Trophoblast cell (in vitro differentiated cells and primary cell): ENCODE results near the gene IRAK3.

Experiments used
- DNase-seq, 2 donors: peaks; one replicate each; pipeline ENCODE4 v3.0.0-alpha.2; 2016
- H2AFZ ChIP-seq: 2 replicates; pipeline ENCODE4 v1.6.1; 2013; ENCODE audit warnings: low read length, moderate library complexity, mild to moderate bottlenecking; ENCODE audit not compliant: insufficient read depth, poor library complexity
- H2AK5ac ChIP-seq: 2 replicates; pipeline ENCODE4 v1.6.1; 2013; ENCODE audit warnings: mild to moderate bottlenecking, low read length
- H2BK120ac ChIP-seq: 2 replicates; pipeline ENCODE4 v1.6.1; 2013; ENCODE audit warnings: low read length, mild to moderate bottlenecking, moderate library complexity; ENCODE audit not compliant: insufficient read depth, poor library complexity
- H2BK12ac ChIP-seq: 2 replicates; pipeline ENCODE4 v1.6.1; 2013; ENCODE audit warnings: mild to moderate bottlenecking, low read length, moderate library complexity
- H2BK5ac ChIP-seq: 2 replicates; pipeline ENCODE4 v1.6.1; 2013; ENCODE audit warnings: low read length, low read depth, moderate library complexity, mild to moderate bottlenecking; ENCODE audit not compliant: poor library complexity
- H3K14ac ChIP-seq: 2 replicates; pipeline ENCODE4 v1.6.1; 2013; ENCODE audit warnings: mild to moderate bottlenecking, low read length
- H3K18ac ChIP-seq: 2 replicates; pipeline ENCODE4 v1.6.1; 2013; ENCODE audit warnings: mild to moderate bottlenecking, low read length
- H3K23ac ChIP-seq: 2 replicates; pipeline ENCODE4 v1.6.1; 2013; ENCODE audit warnings: low read length
- H3K27ac ChIP-seq: 2 replicates; pipeline ENCODE4 v1.5.1; 2013; ENCODE audit warnings: low read depth, mild to moderate bottlenecking, inconsistent platforms, low read length, moderate library complexity
- H3K27me3 ChIP-seq: 2 replicates; pipeline ENCODE4 v1.6.1; 2013; ENCODE audit warnings: inconsistent platforms, mild to moderate bottlenecking, low read length, moderate library complexity; ENCODE audit not compliant: insufficient read depth
- H3K36me3 ChIP-seq, 2 experiments: 1 replicate in 1 of 2; 2 replicates in 1 of 2; pipeline ENCODE4 v1.6.1; 2013; ENCODE audit warnings: low read length in 2 of 2, mild to moderate bottlenecking in 2 of 2, moderate library complexity in 1 of 2; ENCODE audit not compliant: insufficient read depth in 2 of 2, control insufficient read depth in 1 of 2
- H3K4ac ChIP-seq: 2 replicates; pipeline ENCODE4 v1.6.1; 2013; ENCODE audit warnings: low read depth, mild to moderate bottlenecking, low read length, moderate library complexity
- H3K4me1 ChIP-seq, 2 experiments: 1 replicate in 1 of 2; 2 replicates in 1 of 2; pipeline ENCODE4 v1.6.1; 2013; ENCODE audit warnings: low read length in 2 of 2, mild to moderate bottlenecking in 2 of 2, moderate library complexity in 1 of 2; ENCODE audit not compliant: insufficient read depth in 2 of 2, control insufficient read depth in 1 of 2
- H3K4me2 ChIP-seq: 2 replicates; pipeline ENCODE4 v1.6.1; 2013; ENCODE audit warnings: inconsistent platforms, mild to moderate bottlenecking, low read length, moderate library complexity
- H3K4me3 ChIP-seq: 2 replicates; pipeline ENCODE4 v1.5.1; 2013; ENCODE audit warnings: mild to moderate bottlenecking, low read depth, low read length, inconsistent platforms
- H3K79me1 ChIP-seq: one replicate; pipeline ENCODE4 v1.6.1; 2013; ENCODE audit warnings: low read length
- H3K79me2 ChIP-seq: 2 replicates; pipeline ENCODE4 v1.6.1; 2013; ENCODE audit warnings: low read length, mild to moderate bottlenecking; ENCODE audit not compliant: control insufficient read depth, insufficient read depth, poor library complexity
- H3K9ac ChIP-seq: 2 replicates; pipeline ENCODE4 v1.6.1; 2013; ENCODE audit warnings: mild to moderate bottlenecking, low read length
- H3K9me3 ChIP-seq: 2 replicates; pipeline ENCODE4 v1.6.1; 2013; ENCODE audit warnings: low read depth, mild to moderate bottlenecking, control low read depth, inconsistent platforms, low read length; ENCODE audit not compliant: insufficient read depth
- H4K12ac ChIP-seq: 2 replicates; pipeline ENCODE4 v1.6.1; 2013; ENCODE audit warnings: low read depth, mild to moderate bottlenecking, low read length, moderate library complexity
- H4K8ac ChIP-seq: 2 replicates; pipeline ENCODE4 v1.6.1; 2013; ENCODE audit warnings: low read depth, mild to moderate bottlenecking, low read length, moderate library complexity
- H4K91ac ChIP-seq: one replicate; pipeline ENCODE4 v1.6.1; 2013; ENCODE audit warnings: low read depth, mild to moderate bottlenecking, low read length, moderate library complexity
- WGBS: extraction: QIAGEN DNeasy Blood & Tissue Kit; methylation state at CpG from one replicate; pipeline ENCODE4 v1.1.7; 2013; ENCODE audit warnings: missing lambda C conversion rate; ENCODE audit not compliant: insufficient read length, insufficient coverage; ENCODE audit errors: extremely low coverage; 5-methylcytosine and 5-hydroxymethylcytosine counted together

The IRAK3 gene

GRCh38 chr12:66270613-66271012 lies 81.6 kb downstream of the IRAK3 start:
- H3K4me1 ChIP-seq: no peaks in the 10 kb centered on the region
- no peak overlapping the region for H2BK120ac ChIP-seq
- H3K23ac ChIP-seq: no peak overlapping the region
- no peaks in the 10 kb centered on the region for H3K9me3 ChIP-seq
- no peak overlapping the region for H4K12ac ChIP-seq
- no peak overlapping the region for H3K14ac ChIP-seq
- no peaks in the 10 kb centered on the region for H3K36me3 ChIP-seq
- H2AK5ac ChIP-seq: no peak overlapping the region
- no peaks in the 10 kb centered on the region for H3K79me2 ChIP-seq
- no peak overlapping the region for H2BK12ac ChIP-seq
- no CpG with 5 or more reads among the region's 1 CpG for WGBS
- no peak overlapping the region for H2BK5ac ChIP-seq
- no peak overlapping the region for H3K27ac ChIP-seq
- H4K91ac ChIP-seq: no peak overlapping the region
- no peak for DNase-seq
- no peak overlapping the region for H3K4me3 ChIP-seq
- H3K79me1 ChIP-seq: no peaks in the 10 kb centered on the region
- H3K18ac ChIP-seq: no peak overlapping the region
- H2AFZ ChIP-seq: no peak overlapping the region
- H3K4me2 ChIP-seq: no peak overlapping the region
- H4K8ac ChIP-seq: no peak overlapping the region
- H3K27me3 ChIP-seq: no peaks in the 10 kb centered on the region
- H3K4ac ChIP-seq: no peak overlapping the region
- no peak overlapping the region for H3K9ac ChIP-seq

- Histone ChIP-seq H4K8ac (no peak overlapping the region), H2AFZ (no peak overlapping the region), H3K18ac (no peak overlapping the region), H3K23ac (no peak overlapping the region), H3K4me3 (no peak overlapping the region), H3K36me3 (no peaks in the 10 kb centered on the region), H3K27ac (no peak overlapping the region), H3K4me1 (no peaks in the 10 kb centered on the region), H3K4ac (no peak overlapping the region), H3K4me2 (no peak overlapping the region), H2BK5ac (no peak overlapping the region), H3K9ac (no peak overlapping the region), H2BK120ac (no peak overlapping the region), H3K9me3 (no peaks in the 10 kb centered on the region), H3K27me3 (no peaks in the 10 kb centered on the region), H3K79me1 (no peaks in the 10 kb centered on the region), H2BK12ac (no peak overlapping the region), H4K12ac (no peak overlapping the region), H4K91ac (no peak overlapping the region), H3K79me2 (no peaks in the 10 kb centered on the region), H2AK5ac (no peak overlapping the region), H3K14ac (no peak overlapping the region)
- no peak for DNase-seq
- WGBS: no CpG with 5 or more reads among the region's 3 CpGs
Measured at GRCh38 chr12:66272650-66273049, 83.6 kb downstream of the IRAK3 start.

GRCh38 chr12:66273147-66273546 lies 84.1 kb downstream of the IRAK3 start:
- WGBS: no CpG with 5 or more reads among the region's 1 CpG
- H3K4me3 ChIP-seq: no peak overlapping the region
- no peak overlapping the region for H2BK12ac ChIP-seq
- no peak overlapping the region for H3K9ac ChIP-seq
- no peak overlapping the region for H4K8ac ChIP-seq
- no peak overlapping the region for H3K23ac ChIP-seq
- no peak for DNase-seq
- no peak overlapping the region for H2AK5ac ChIP-seq
- H3K4me1 ChIP-seq: no peaks in the 10 kb centered on the region
- no peak overlapping the region for H3K4me2 ChIP-seq
- H3K79me2 ChIP-seq: no peaks in the 10 kb centered on the region
- no peaks in the 10 kb centered on the region for H3K9me3 ChIP-seq
- no peak overlapping the region for H4K91ac ChIP-seq
- H3K79me1 ChIP-seq: no peaks in the 10 kb centered on the region
- H2AFZ ChIP-seq: no peak overlapping the region
- H3K4ac ChIP-seq: no peak overlapping the region
- no peak overlapping the region for H3K18ac ChIP-seq
- no peak overlapping the region for H3K14ac ChIP-seq
- no peak overlapping the region for H3K27ac ChIP-seq
- H3K27me3 ChIP-seq: no peaks in the 10 kb centered on the region
- no peaks in the 10 kb centered on the region for H3K36me3 ChIP-seq
- no peak overlapping the region for H2BK5ac ChIP-seq
- H2BK120ac ChIP-seq: no peak overlapping the region
- no peak overlapping the region for H4K12ac ChIP-seq

- Histone ChIP-seq H3K9ac (no peak overlapping the region), H3K36me3 (no peaks in the 10 kb centered on the region), H3K27ac (no peak overlapping the region), H3K9me3 (no peaks in the 10 kb centered on the region), H4K91ac (no peak overlapping the region), H2BK12ac (no peak overlapping the region), H4K8ac (no peak overlapping the region), H3K4me1 (no peaks in the 10 kb centered on the region), H4K12ac (no peak overlapping the region), H2BK5ac (no peak overlapping the region), H3K79me1 (no peaks in the 10 kb centered on the region), H3K14ac (no peak overlapping the region), H3K27me3 (no peaks in the 10 kb centered on the region), H2BK120ac (no peak overlapping the region), H3K79me2 (no peaks in the 10 kb centered on the region), H2AK5ac (no peak overlapping the region), H3K23ac (no peak overlapping the region), H3K4me2 (no peak overlapping the region), H3K4me3 (no peak overlapping the region), H3K18ac (no peak overlapping the region), H2AFZ (no peak overlapping the region), H3K4ac (no peak overlapping the region)
- no CpG with 5 or more reads among the region's 2 CpGs for WGBS
- no peak for DNase-seq
Measured at GRCh38 chr12:66275040-66275439, 86.0 kb downstream of the IRAK3 start.
